HG02571 (cell line): ENCODE results near the gene VAV1.
"Not testable (repeated sequence)": the region's sequence is repeated elsewhere in the genome, so short reads cannot be mapped to it uniquely, and the experiment has no call there.

Experiments
- ATAC-seq: cut with Tn5 transposase; IDR thresholded peaks from one replicate; pipeline ENCODE4 v1.9.1; 2021; ENCODE audit warnings: mild to moderate bottlenecking, moderate library complexity; ENCODE audit not compliant: unreplicated experiment

VAV1 gene

DNA sequence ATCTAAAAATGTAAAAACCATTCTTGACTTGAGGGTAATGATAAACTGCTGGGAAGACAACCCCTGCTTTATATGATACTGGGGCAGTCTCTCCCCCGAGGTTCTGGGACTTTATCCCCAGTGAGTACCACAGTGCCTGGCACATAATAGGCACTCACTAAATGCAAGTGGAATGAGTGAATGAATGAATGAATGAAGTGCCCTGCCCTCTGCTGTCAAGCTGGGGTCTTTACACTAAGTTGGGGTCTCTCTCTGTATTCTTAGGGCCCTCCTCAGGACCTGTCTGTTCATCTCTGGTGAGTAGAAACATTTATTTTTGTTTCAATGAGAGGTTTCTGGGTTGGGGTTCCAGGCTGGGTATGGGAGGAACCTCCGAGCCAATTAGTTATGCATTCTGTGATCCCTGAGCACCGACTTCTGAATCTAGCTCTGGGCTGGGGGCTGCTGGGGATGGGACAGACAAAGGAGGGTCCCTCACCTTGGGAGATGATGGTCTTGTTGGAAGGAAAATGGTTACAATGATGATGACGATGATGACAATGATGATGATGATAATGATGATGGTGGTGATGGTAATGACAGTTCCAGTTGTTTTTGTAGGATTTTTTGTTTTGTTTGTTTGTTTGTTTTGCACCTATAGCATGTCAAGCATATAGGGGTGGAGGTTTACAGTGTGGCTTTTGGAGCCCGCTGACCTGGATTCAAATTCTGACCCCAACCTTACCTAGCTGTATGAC is 70.5 kb downstream of the VAV1 start:
- no peak for ATAC-seq

- no peak for ATAC-seq
Observed at GRCh38 chr19:6847828-6848200, 75.3 kb downstream of the VAV1 start.

- ATAC-seq: no peak
Observed at GRCh38 chr19:6848986-6849385, 76.5 kb downstream of the VAV1 start.

DNA sequence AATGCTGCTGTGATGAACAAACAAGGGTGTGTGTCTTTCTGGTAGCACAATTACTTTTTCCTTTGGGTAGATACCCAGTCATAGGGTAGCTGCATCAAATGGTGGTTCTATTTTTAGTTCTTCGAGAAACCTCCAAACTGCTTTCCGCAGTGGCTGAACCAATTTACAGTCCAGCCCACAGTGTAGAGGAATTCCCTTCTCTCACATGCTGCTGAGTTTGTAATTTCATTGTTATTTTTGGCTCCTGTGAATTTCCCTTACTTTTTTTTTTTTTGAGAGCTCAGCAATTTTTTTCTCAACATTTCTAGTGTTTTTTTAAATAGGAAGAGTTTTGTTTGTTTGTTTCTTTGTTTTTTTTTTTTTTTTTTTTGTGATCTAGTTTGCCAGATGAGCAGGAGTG is 77.4 kb downstream of the VAV1 start:
- ATAC-seq: no peak

- no peak for ATAC-seq
Observed at GRCh38 chr19:6851359-6851758, 78.9 kb downstream of the VAV1 start.

- no peak for ATAC-seq
Observed at GRCh38 chr19:6852001-6852400, 79.5 kb downstream of the VAV1 start.

DNA sequence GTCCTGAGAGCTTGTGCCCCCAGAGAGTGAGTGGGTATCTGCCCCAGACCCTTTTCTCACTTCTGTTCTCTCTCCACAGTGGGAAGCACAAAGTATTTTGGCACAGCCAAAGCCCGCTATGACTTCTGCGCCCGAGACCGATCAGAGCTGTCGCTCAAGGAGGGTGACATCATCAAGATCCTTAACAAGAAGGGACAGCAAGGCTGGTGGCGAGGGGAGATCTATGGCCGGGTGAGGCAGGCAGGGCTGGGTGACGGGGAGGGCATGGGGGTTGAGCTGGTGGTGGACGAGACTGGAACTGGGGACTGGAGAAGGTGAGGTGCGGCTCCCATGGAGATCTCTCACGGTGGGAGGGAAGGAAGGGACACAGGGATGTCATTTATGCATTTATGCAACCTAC is 81.4 kb downstream of the VAV1 start:
- ATAC-seq: no peak

- ATAC-seq: no peak
Observed at GRCh38 chr19:6854758-6855157, 82.2 kb downstream of the VAV1 start.

- no peak for ATAC-seq
Observed at GRCh38 chr19:6856749-6857372, 84.4 kb downstream of the VAV1 start.

DNA sequence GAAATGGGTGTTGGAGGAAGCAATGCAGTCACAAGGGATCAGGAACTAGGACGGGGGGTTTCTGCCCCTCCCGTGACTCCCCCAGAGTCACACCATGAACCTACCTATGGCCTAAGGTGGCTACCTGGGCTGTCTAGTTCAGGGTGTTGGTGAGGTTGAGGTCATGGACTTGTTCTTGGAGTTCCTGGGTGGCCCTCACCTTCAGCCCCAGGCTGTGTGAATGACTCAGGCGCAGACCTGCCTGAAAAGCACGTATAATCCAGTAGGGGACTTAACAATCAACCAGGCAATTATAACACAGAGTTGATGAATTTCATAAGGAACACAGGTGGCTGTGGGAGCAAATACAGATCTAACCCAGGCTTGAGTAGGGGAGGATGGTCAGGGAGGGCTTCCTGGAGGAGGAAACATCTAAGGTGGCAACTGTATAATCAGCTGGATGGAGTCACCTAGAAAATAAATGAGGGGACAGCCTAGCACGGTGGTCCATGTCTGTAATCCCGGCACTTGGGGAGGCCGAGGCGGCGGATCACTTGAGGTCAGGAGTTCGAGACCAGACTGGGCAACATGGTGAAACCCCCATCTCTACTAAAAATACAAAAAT is 89.3 kb downstream of the VAV1 start:
- no peak for ATAC-seq

GRCh38 chr19:6862673-6863078 is 90.2 kb downstream of the VAV1 start:
- peak; percentile 68 for ATAC-seq

GRCh38 chr19:6864325-6864940 is 91.9 kb downstream of the VAV1 start:
- no peak for ATAC-seq

GRCh38 chr19:6865849-6866248 is 93.3 kb downstream of the VAV1 start:
- ATAC-seq: no peak

DNA sequence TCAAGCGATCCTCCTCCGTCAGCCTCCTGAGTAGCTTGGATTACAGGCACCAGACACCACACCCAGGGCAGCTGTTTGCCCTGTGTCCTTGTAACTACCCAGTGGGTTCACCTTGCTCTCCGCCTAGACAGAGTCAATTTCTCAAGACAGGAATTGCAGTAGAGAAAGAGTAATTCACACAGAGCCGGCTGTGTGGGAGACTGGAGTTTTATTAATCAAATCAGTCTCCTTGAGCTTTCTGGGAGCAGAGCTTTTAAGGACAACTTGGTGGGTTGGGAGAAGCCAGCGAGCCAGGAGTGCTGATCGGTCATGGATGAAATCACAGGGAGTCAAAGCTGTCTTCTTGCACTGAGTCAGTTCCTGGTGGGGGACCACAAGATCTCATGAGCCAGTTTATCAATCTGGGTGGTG is 94.2 kb downstream of the VAV1 start:
- no peak for ATAC-seq

GRCh38 chr19:6868351-6868750 is 95.8 kb downstream of the VAV1 start:
- no peak for ATAC-seq

DNA sequence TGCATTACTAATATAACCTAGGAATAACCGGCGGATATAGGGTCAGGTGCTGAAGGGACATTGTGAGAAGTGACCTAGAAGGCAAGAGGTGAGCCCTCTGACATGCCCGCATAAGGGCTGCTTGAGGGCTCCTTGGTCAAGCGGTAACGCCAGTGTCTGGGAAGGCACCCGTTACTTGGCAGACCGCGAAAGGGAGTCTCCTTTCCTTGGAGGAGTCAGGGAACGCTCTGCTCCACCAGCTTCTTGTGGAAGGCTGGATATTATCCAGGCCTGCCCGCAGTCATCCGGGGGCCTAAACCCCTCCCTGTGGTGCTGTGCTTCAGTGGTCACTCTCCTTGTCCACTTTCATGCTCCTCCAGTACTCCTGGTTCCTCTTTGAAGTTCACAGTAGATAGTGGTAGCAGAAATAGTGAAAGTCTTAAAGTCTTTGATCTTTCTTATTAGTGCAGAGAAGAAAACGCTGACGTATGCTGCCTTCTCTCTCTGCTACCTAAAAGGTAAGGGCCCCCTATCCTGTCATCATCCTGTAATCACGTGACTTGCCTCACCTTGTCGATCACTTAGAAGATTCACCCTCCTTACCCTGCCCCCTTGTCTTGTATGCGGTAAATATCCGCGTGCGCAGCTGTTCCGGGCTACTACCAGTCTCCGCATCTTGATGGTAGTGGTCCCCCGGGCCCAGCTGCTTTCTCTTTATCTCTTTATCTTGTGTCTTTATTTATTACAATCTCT is 96.8 kb downstream of the VAV1 start:
- not testable (repeated sequence) for ATAC-seq

DNA sequence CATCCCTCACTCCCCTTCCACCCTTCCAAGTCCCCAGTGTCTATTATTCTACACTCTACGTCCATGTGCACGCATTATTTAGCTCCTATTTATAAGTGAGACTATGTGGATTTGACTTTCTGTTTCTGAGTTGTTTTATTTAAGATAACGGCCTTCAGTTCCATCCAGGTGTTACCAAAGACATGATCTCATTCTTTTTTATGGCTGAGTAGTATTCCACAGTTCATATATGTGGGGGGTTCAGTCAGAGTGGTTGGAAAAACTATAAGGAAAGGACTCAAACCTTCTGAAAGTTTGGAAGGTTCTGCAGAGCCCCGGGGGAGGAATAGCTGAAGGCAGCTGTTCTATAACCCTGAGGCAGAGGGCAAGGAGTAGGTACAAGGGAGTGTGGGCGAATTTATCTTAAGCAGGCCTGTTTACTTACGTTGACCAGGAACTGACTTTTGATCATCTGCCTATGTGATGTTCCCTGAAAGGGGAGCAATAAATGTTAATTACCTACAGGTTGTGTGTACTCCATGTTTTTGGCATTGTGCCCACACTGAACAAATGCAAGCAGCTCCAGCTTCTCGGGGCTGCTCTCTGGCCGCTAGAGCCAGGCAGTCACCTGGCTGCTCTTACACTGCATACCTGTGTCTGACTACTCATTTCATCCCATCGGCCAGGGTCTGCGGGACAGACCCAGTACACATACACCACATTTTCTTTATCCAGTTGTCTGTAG is 101.4 kb downstream of the VAV1 start:
- no peak for ATAC-seq

GRCh38 chr19:6875218-6875617 is 102.7 kb downstream of the VAV1 start:
- ATAC-seq: no peak

DNA sequence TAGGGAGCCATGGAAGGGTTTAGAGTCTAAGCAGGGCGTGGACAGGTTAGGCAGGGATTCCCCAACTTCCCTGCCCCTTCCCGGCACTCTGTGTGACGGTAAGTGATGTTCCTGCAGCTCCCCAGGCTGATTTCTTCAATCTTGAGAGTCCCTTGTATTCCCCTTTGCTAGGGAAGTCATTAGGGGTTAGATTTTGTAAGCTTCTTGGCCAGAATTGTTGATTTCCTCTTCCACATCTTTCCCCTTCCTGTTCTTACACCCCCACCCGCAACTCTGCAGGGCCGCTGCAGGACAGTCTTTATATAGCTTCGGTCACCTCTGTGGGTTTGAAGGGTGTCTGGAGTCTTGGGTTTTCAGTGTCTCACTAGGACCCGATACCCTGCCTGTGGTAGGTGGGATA is 104.2 kb downstream of the VAV1 start:
- no peak for ATAC-seq

- no peak for ATAC-seq
Observed at GRCh38 chr19:6877766-6878165, 105.3 kb downstream of the VAV1 start.
